ENCODE results near the gene TMC3.

TMC3 gene

GRCh38 chr15:81314378-81314777, 59.6 kb downstream of the TMC3 start:
- Mint-ChIP-seq H3K4me3 (no peak overlapping the region), H3K36me3 (ENCODE audit: low read depth) (no peaks in the 10 kb centered on the region), H3K9me3 (no peaks in the 10 kb centered on the region), H3K27me3 (ENCODE audit: low read depth, poor library complexity) (peaks cover 3% of the 10 kb centered on the region), H3K27ac (no peak overlapping the region), H3K4me1 (no peaks in the 10 kb centered on the region)
- DNase-seq, result no peak
- no peak for TF ChIP-seq CTCF (IDR thresholded peaks at IDR 0.05)

GRCh38 chr15:81313686-81314085, 60.3 kb downstream of the TMC3 start:
- no peaks in the 10 kb centered on the region for H3K9me3 Mint-ChIP-seq
- H3K27ac Mint-ChIP-seq, result no peak overlapping the region
- H3K27me3 Mint-ChIP-seq (ENCODE audit: low read depth, poor library complexity), result peaks cover 3% of the 10 kb centered on the region
- TF ChIP-seq CTCF (IDR thresholded peaks at IDR 0.05), result no peak
- no peaks in the 10 kb centered on the region for H3K4me1 Mint-ChIP-seq
- no peak overlapping the region for H3K4me3 Mint-ChIP-seq
- DNase-seq, result no peak
- no peaks in the 10 kb centered on the region for H3K36me3 Mint-ChIP-seq (ENCODE audit: low read depth)

GRCh38 chr15:81312790-81313543, 61.0 kb downstream of the TMC3 start:
- no peak for TF ChIP-seq CTCF (IDR thresholded peaks at IDR 0.05)
- DNase-seq, result no peak
- Mint-ChIP-seq H3K27ac (no peak overlapping the region), H3K36me3 (ENCODE audit: low read depth) (no peaks in the 10 kb centered on the region), H3K27me3 (ENCODE audit: low read depth, poor library complexity) (peaks cover 3% of the 10 kb centered on the region), H3K4me1 (no peaks in the 10 kb centered on the region), H3K4me3 (no peak overlapping the region), H3K9me3 (no peaks in the 10 kb centered on the region)

- Mint-ChIP-seq H3K27ac (no peak overlapping the region), H3K9me3 (no peaks in the 10 kb centered on the region), H3K4me3 (no peak overlapping the region), H3K36me3 (ENCODE audit: low read depth) (no peaks in the 10 kb centered on the region), H3K4me1 (no peaks in the 10 kb centered on the region), H3K27me3 (ENCODE audit: low read depth, poor library complexity) (peaks cover 3% of the 10 kb centered on the region)
- DNase-seq, result no peak
- TF ChIP-seq CTCF (IDR thresholded peaks at IDR 0.05), result no peak
These were observed 62.1 kb downstream of the TMC3 start for GRCh38 chr15:81311752-81312464.

GRCh38 chr15:81310480-81310879, 63.5 kb downstream of the TMC3 start:
- H3K4me3 Mint-ChIP-seq, result no peak overlapping the region
- H3K4me1 Mint-ChIP-seq, result no peaks in the 10 kb centered on the region
- H3K9me3 Mint-ChIP-seq, result no peaks in the 10 kb centered on the region
- TF ChIP-seq CTCF (IDR thresholded peaks at IDR 0.05), result no peak
- peaks cover 6% of the 10 kb centered on the region for H3K27me3 Mint-ChIP-seq (ENCODE audit: low read depth, poor library complexity)
- no peak overlapping the region for H3K27ac Mint-ChIP-seq
- no peak for DNase-seq
- no peaks in the 10 kb centered on the region for H3K36me3 Mint-ChIP-seq (ENCODE audit: low read depth)
